Measurements from ENCODE around the gene FZD4. TPM values are rescaled to one million over a fixed set of nuclear protein-coding genes. Genes with fewer than 3 reads are reported as not detected.

The FZD4 gene
- total and polyA plus RNA-seq, 2 donors (not counting 3 experiments of a cell fraction or from before 2014, with no cell fraction given): 56.6 to 112 TPM

DNA sequence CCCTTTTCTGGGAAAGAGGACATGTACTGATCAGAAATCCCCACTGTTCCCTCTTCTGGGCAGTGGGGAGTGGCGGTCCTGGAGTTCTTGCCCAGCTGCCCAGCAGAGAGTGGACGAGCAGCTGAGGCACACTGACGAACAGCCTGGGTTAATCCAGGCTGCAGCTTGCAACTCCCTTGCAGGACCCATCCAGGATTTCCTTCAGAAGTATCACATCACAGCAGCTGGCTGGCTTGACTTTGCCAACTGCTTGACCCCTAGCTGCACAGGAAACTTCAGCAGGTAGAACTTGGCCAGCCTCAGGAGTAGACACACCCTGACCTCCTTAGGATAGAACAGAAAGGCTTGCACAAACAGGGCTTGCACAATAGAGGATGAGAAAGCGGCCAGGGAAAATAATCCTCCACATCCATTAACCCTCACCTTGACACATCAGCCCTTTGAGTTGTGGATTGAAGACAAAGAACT lies 27.9 kb upstream of the FZD4 start:
- BruUV-seq (replicated peaks): no TSS peak
- DNase-seq (ENCODE audit: low read depth, low spot score): peak; percentile 66
- H2AFZ ChIP-seq (ENCODE audit: low read depth, low read length): no peak overlapping the region

More for the DNA sequence above, 27.9 kb upstream of the FZD4 start:
- Histone ChIP-seq H3K27ac (ENCODE audit: insufficient read depth, low read depth, low read length) (no peak overlapping the region), H3K79me2 (ENCODE audit: control insufficient read depth, insufficient read depth, low read length) (no peaks in the 10 kb centered on the region), H3K9me1 (replicated peaks; ENCODE audit: control insufficient read depth, extremely low read depth, insufficient read depth, low read length) (no peaks in the 10 kb centered on the region), H4K20me1 (replicated peaks; ENCODE audit: control insufficient read depth, extremely low read depth, insufficient read depth, low read length) (no peaks in the 10 kb centered on the region), H3K27me3 (ENCODE audit: control insufficient read depth in 2 of 2, insufficient read depth in 2 of 2, low read length in 2 of 2) (no peaks in the 10 kb centered on the region), H3K9me3 (replicated peaks; ENCODE audit: control insufficient read depth, insufficient read depth, low read length) (no peaks in the 10 kb centered on the region), H3K36me3 (ENCODE audit: control insufficient read depth in 2 of 2, extremely low read depth in 1 of 2, insufficient read depth in 2 of 2, low read length in 2 of 2) (no peaks in the 10 kb centered on the region), H3K4me2 (ENCODE audit: insufficient read depth, low read length) (no peak overlapping the region), H3K4me1 (ENCODE audit: control insufficient read depth, extremely low read depth, insufficient read depth, low read length) (peaks cover 5% of the 10 kb centered on the region), H3K9ac (replicated peaks; ENCODE audit: extremely low read depth, insufficient read depth, low read length) (no peak overlapping the region), H3K4me3 (replicated peaks in 1 of 3; ENCODE audit: insufficient read depth in 1 of 3, low read depth in 1 of 3, low read length in 3 of 3) (no peak overlapping the region)
- intact Hi-C loops (cut with micrococcal nuclease): no loop called here
- no peak for FAIRE-seq
- dilution Hi-C loops (cut with MboI; ENCODE audit: extremely low pct_ligation_motif_present, low sequenced_read_pairs): no loop called here
- ChIA-PET POLR2A (interaction anchor here (0.8 kb wide), 1 partner anchor 28 kb away, joined by 3 read pairs; the partner anchor contains the start of gene FZD4), CTCF (interaction anchor here (0.5 to 3.2 kb wide), 4 partner anchors 12 to 53 kb away, joined by 3 to 17 read pairs (median 6); partner anchors contain the start of gene FZD4)
- TF ChIP-seq CTCF (IDR thresholded peaks at IDR 0.05; ENCODE audit: extremely low read depth in 1 of 2, insufficient read depth in 1 of 2, low read depth in 1 of 2, low read length in 2 of 2) (no peak), GATA2 (IDR thresholded peaks at IDR 0.05; ENCODE audit: insufficient read depth, insufficient read length, low read depth, low read length) (no peak), EZH2 (IDR thresholded peaks at IDR 0.05; ENCODE audit: borderline replicate concordance, low read depth, low read length, severe bottlenecking) (no peak), MYC (IDR thresholded peaks at IDR 0.05; ENCODE audit: low read depth, low read length) (no peak), JUN (IDR thresholded peaks at IDR 0.05; ENCODE audit: borderline replicate concordance, insufficient read depth, insufficient read length, low read depth) (no peak), POLR2AphosphoS5 (IDR thresholded peaks at IDR 0.05; ENCODE audit: insufficient read depth, low read depth, low read length) (no peak), POLR2A (IDR thresholded peaks at IDR 0.05; ENCODE audit: low read depth, low read length) (no peak), FOS (IDR thresholded peaks at IDR 0.05; ENCODE audit: borderline replicate concordance, insufficient read depth, low read length) (no peak)
- TF ChIP-seq, protein P1, sequence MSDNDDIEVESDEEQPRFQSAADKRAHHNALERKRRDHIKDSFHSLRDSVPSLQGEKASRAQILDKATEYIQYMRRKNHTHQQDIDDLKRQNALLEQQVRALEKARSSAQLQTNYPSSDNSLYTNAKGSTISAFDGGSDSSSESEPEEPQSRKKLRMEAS (IDR thresholded peaks at IDR 0.05; ENCODE audit: insufficient read depth, insufficient read length): no peak
